Activated T-cell treated with anti-CD3 and anti-CD28 coated beads for 1 hour (primary cell): Measurements from ENCODE around the gene DLG2.

Experiments used
- DNase-seq: peaks from one replicate; pipeline ENCODE4 v3.0.0-alpha.2; 2020; ENCODE audit warnings: low read depth

The DLG2 gene

GRCh38 chr11:84465040-84465439 is 1162.1 kb downstream of the DLG2 start:
- DNase-seq, result no peak

GRCh38 chr11:84455691-84456090 is 1171.5 kb downstream of the DLG2 start:
- DNase-seq, result no peak

GRCh38 chr11:84452211-84452610 is 1174.9 kb downstream of the DLG2 start:
- DNase-seq, result no peak

GRCh38 chr11:84438565-84438964 is 1188.6 kb downstream of the DLG2 start:
- no peak for DNase-seq

- no peak for DNase-seq
Observed at GRCh38 chr11:84437071-84437980, 1189.8 kb downstream of the DLG2 start.

- no peak for DNase-seq
Observed at GRCh38 chr11:84430661-84431060, 1196.5 kb downstream of the DLG2 start.

- DNase-seq, result no peak
Observed at GRCh38 chr11:84425673-84426072, 1201.5 kb downstream of the DLG2 start.

GRCh38 chr11:84420271-84420670 is 1206.9 kb downstream of the DLG2 start:
- DNase-seq, result no peak

GRCh38 chr11:84419616-84420015 is 1207.5 kb downstream of the DLG2 start:
- no peak for DNase-seq

- no peak for DNase-seq
Observed at GRCh38 chr11:84414920-84415319, 1212.2 kb downstream of the DLG2 start.

- DNase-seq, result no peak
Observed at GRCh38 chr11:84413549-84413948, 1213.6 kb downstream of the DLG2 start.

- no peak for DNase-seq
Observed at GRCh38 chr11:84412862-84413261, 1214.3 kb downstream of the DLG2 start.

- no peak for DNase-seq
Observed at GRCh38 chr11:84408946-84409411, 1218.2 kb downstream of the DLG2 start.

GRCh38 chr11:84407091-84407490 is 1220.1 kb downstream of the DLG2 start:
- no peak for DNase-seq

GRCh38 chr11:84398017-84398626 is 1229.0 kb downstream of the DLG2 start:
- no peak for DNase-seq

GRCh38 chr11:84396521-84396920 is 1230.6 kb downstream of the DLG2 start:
- DNase-seq, result no peak

GRCh38 chr11:84390441-84391078 is 1236.6 kb downstream of the DLG2 start:
- no peak for DNase-seq

GRCh38 chr11:84389696-84390095 is 1237.4 kb downstream of the DLG2 start:
- DNase-seq, result no peak

GRCh38 chr11:84384731-84385130 is 1242.4 kb downstream of the DLG2 start:
- no peak for DNase-seq

GRCh38 chr11:84383576-84383975 is 1243.6 kb downstream of the DLG2 start:
- DNase-seq, result no peak

- no peak for DNase-seq
Observed at GRCh38 chr11:84381666-84382065, 1245.5 kb downstream of the DLG2 start.

- DNase-seq, result no peak
Observed at GRCh38 chr11:84372381-84372950, 1254.7 kb downstream of the DLG2 start.

- DNase-seq, result no peak
Observed at GRCh38 chr11:84358034-84358433, 1269.1 kb downstream of the DLG2 start.
